SK-N-SH treated with all-trans-retinoic acid at 6 μM for 48 hours (cell line): ENCODE data around the gene VTI1A.
"Not testable (repeated sequence)": the region's sequence is repeated elsewhere in the genome, so short reads cannot be mapped to it uniquely, and the experiment has no call there.

ENCODE experiments used
- ATAC-seq: fragments of 200-7000 bp; cut with Tn5 transposase; 3 replicates; pipeline ENCODE4 v1.9.1; 2020; ENCODE audit warnings: mild to moderate bottlenecking, moderate library complexity
- ARNTL ChIP-seq: fragments of 450-650 bp; formaldehyde crosslinking; IDR thresholded peaks from 2 replicates; pipeline ENCODE4 v1.5.0; 2020; ENCODE audit warnings: low read depth, mild to moderate bottlenecking, moderate library complexity, borderline replicate concordance
- BACH2 ChIP-seq: fragments of 250-450 bp; sonication (Bioruptor Pico); IDR thresholded peaks from 2 replicates; pipeline ENCODE4 v1.9.0; 2021; ENCODE audit warnings: mild to moderate bottlenecking, borderline replicate concordance
- CREB5 ChIP-seq: fragments of 250-450 bp; sonication (Bioruptor Pico); IDR thresholded peaks from 2 replicates; pipeline ENCODE4 v1.5.1; 2020; ENCODE audit warnings: low read depth, mild to moderate bottlenecking, moderate library complexity
- CSDC2 ChIP-seq: fragments of 250-450 bp; sonication (Bioruptor Pico); IDR thresholded peaks from 2 replicates; pipeline ENCODE4 v1.5.0; 2020; ENCODE audit warnings: mild to moderate bottlenecking, moderate library complexity
- CSRNP3 ChIP-seq: fragments of 250-450 bp; sonication (Bioruptor Pico); IDR thresholded peaks from 2 replicates; pipeline ENCODE4 v1.5.1; 2021; ENCODE audit warnings: mild to moderate bottlenecking, moderate library complexity
- ESRRG ChIP-seq: fragments of 250-450 bp; sonication (Bioruptor Pico); IDR thresholded peaks from 2 replicates; pipeline ENCODE4 v1.6.1; 2021; ENCODE audit warnings: mild to moderate bottlenecking
- GLIS3 ChIP-seq: fragments of 250-450 bp; sonication (Bioruptor Pico); IDR thresholded peaks from 2 replicates; pipeline ENCODE4 v1.5.0; 2020; ENCODE audit warnings: mild to moderate bottlenecking, moderate library complexity
- ISL1 ChIP-seq: fragments of 250-450 bp; sonication (Bioruptor Pico); IDR thresholded peaks from 2 replicates; pipeline ENCODE4 v2.1.2; 2022; ENCODE audit warnings: mild to moderate bottlenecking, moderate library complexity
- OSR1 ChIP-seq: fragments of 250-450 bp; sonication (Bioruptor Pico); IDR thresholded peaks from 2 replicates; pipeline ENCODE4 v1.8.0; 2022; ENCODE audit warnings: moderate library complexity, mild to moderate bottlenecking, inconsistent platforms
- PATZ1 ChIP-seq: fragments of 250-450 bp; sonication (Bioruptor Pico); IDR thresholded peaks from 2 replicates; pipeline ENCODE4 v1.8.0; 2020; ENCODE audit warnings: mild to moderate bottlenecking, moderate library complexity, borderline replicate concordance
- RARB ChIP-seq: fragments of 250-450 bp; sonication (Bioruptor Pico); IDR thresholded peaks from 2 replicates; pipeline ENCODE4 v1.8.0; 2021; ENCODE audit warnings: mild to moderate bottlenecking, moderate library complexity
- SNAI2 ChIP-seq: fragments of 250-450 bp; sonication (Bioruptor Pico); IDR thresholded peaks from 2 replicates; pipeline ENCODE4 v1.5.0; 2020; ENCODE audit warnings: mild to moderate bottlenecking, moderate library complexity
- TCF4 ChIP-seq: fragments of 250-450 bp; sonication (Bioruptor Pico); IDR thresholded peaks from 2 replicates; pipeline ENCODE4 v1.8.0; 2021; ENCODE audit warnings: mild to moderate bottlenecking, moderate library complexity, borderline replicate concordance
- TOX ChIP-seq: fragments of 250-450 bp; sonication (Bioruptor Pico); IDR thresholded peaks from 2 replicates; pipeline ENCODE4 v1.8.0; 2021; ENCODE audit warnings: mild to moderate bottlenecking, moderate library complexity, borderline replicate concordance
- TSHZ2 ChIP-seq: fragments of 250-450 bp; sonication (Bioruptor Pico); IDR thresholded peaks from 2 replicates; pipeline ENCODE4 v1.5.0; 2020; ENCODE audit warnings: mild to moderate bottlenecking, moderate library complexity
- ZC3H10 ChIP-seq: fragments of 250-450 bp; sonication (Bioruptor Pico); IDR thresholded peaks from 2 replicates; pipeline ENCODE4 v1.5.1; 2021; ENCODE audit warnings: mild to moderate bottlenecking, moderate library complexity
- ZFP3 ChIP-seq: fragments of 250-450 bp; sonication (Bioruptor Pico); IDR thresholded peaks from 2 replicates; pipeline ENCODE4 v1.5.0; 2020; ENCODE audit warnings: mild to moderate bottlenecking, moderate library complexity
- ZNF565 ChIP-seq: fragments of 450-650 bp; formaldehyde crosslinking; conservative IDR thresholded peaks from 2 replicates; pipeline ENCODE4 v1.5.0; 2020; ENCODE audit warnings: low read depth, mild to moderate bottlenecking, moderate library complexity
- ZNF70 ChIP-seq: fragments of 450-650 bp; formaldehyde crosslinking; IDR thresholded peaks from 2 replicates; pipeline ENCODE4 v1.5.0; 2020; ENCODE audit warnings: mild to moderate bottlenecking, moderate library complexity
- ZNF8 ChIP-seq: fragments of 450-650 bp; formaldehyde crosslinking; IDR thresholded peaks from 2 replicates; pipeline ENCODE4 v1.5.0; 2020; ENCODE audit warnings: mild to moderate bottlenecking, moderate library complexity

VTI1A gene

GRCh38 chr10:112731450-112731849 lies 284.4 kb downstream of the VTI1A start:
- not testable (repeated sequence) for ATAC-seq

GRCh38 chr10:112732277-112732921 lies 285.4 kb downstream of the VTI1A start:
- TF ChIP-seq OSR1 (CRISPR knock-in tag) (no peak), ZNF70 (CRISPR knock-in tag) (no peak), PATZ1 (CRISPR knock-in tag) (no peak), CSDC2 (no peak), ESRRG (no peak), TSHZ2 (CRISPR knock-in tag) (no peak), ZC3H10 (CRISPR knock-in tag) (no peak), SNAI2 (CRISPR knock-in tag) (no peak), BACH2 (CRISPR knock-in tag) (no peak), ZNF8 (CRISPR knock-in tag) (no peak), ZNF565 (CRISPR knock-in tag) (no peak), ARNTL (CRISPR knock-in tag) (no peak), CREB5 (CRISPR knock-in tag) (no peak), ZFP3 (CRISPR knock-in tag) (no peak), TCF4 (CRISPR knock-in tag) (no peak), GLIS3 (CRISPR knock-in tag) (no peak), CSRNP3 (no peak), RARB (CRISPR knock-in tag) (no peak)
- ATAC-seq: peak; percentile 89

GRCh38 chr10:112735041-112735695 lies 288.2 kb downstream of the VTI1A start:
- peak; percentile 37; the same call in 1 of the 2 replicates for TF ChIP-seq TCF4 (CRISPR knock-in tag)
- TF ChIP-seq ISL1 (CRISPR knock-in tag): 0 out of 2 replicates have a peak, but pooled peaks have one; percentile 8
- TF ChIP-seq TOX (CRISPR knock-in tag): no peak
- no peak for TF ChIP-seq ZNF565 (CRISPR knock-in tag)
- TF ChIP-seq ARNTL (CRISPR knock-in tag): no peak
- peak; percentile 26; the same call in 2 of the 3 replicates for ATAC-seq
